ENCODE measurements around the gene PURB. TPM values are rescaled to one million over a fixed set of nuclear protein-coding genes. Genes with fewer than 3 reads are reported as not detected.

The PURB gene
- total and polyA plus RNA-seq, 2 donors = 13.3 to 54.9 TPM

DNA sequence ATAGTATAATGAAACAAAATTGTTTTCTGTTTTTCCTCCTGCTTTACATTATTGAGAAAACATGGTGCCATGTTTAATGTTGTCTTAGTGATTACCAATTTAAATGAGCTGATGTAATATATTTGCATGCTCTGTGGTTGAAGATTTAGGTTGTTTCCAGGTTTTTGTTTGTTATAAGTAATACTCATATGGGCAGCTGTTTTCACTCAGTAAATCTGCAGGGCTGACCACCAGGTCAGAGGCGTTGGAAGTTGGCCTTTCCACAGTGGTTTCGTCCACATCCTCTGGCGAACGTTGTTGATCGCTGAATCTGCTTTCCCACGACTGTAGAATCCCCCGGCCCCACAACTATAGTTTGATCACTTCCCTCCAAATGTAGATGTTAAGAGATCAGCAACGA lies 21.6 kb upstream of the PURB start:
- WGBS = 74% methylated on average over 8 of the region's 8 CpGs
- Histone ChIP-seq H3K36me3 (ENCODE audit: insufficient read depth) (no peaks in the 10 kb centered on the region), H3K4me1 (ENCODE audit: insufficient read depth) (no peaks in the 10 kb centered on the region), H3K27ac (ENCODE audit: low read depth) (no peak overlapping the region), H3K4me3 (ENCODE audit: low read depth, low read length) (no peak overlapping the region)
- no peak for DNase-seq (ENCODE audit: extremely low spot score)

DNA sequence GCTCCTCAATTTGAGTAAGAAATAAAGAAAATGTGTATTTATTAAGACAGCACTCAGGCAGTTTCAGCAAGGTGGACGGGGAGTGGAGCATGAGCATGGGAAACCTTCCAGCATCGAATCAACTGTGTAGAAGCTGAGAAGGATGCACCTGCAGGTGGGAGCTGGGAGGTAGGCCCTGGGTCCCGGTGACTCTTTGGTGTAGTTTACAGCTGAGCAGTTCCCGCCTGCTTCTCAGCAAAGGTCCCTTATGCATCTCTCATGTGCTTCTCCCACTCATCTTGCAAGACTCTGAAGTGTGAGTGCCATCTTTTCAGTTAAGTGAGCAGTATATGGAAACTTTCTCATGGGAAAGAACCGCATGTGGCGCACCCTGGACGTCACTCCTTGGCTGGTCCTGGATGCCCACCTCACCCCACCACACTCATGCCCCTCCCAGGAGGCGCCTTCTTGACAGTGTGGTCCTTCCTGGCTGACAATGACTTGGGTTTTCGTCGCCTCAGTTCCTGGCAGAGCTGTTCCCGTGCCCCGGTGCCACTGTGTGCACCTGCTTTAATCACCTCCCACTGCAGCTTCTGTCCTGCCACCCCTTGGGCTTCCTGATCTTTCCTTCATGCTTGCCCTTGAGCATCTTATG lies 19.8 kb upstream of the PURB start:
- 88% methylated on average over 12 of the region's 12 CpGs for WGBS
- no peak overlapping the region for H3K27ac ChIP-seq (ENCODE audit: low read depth)
- H3K4me3 ChIP-seq (ENCODE audit: low read depth, low read length) = no peak overlapping the region
- H3K36me3 ChIP-seq (ENCODE audit: insufficient read depth) = no peaks in the 10 kb centered on the region
- H3K4me1 ChIP-seq (ENCODE audit: insufficient read depth) = no peaks in the 10 kb centered on the region
- no peak for DNase-seq (ENCODE audit: extremely low spot score)

DNA sequence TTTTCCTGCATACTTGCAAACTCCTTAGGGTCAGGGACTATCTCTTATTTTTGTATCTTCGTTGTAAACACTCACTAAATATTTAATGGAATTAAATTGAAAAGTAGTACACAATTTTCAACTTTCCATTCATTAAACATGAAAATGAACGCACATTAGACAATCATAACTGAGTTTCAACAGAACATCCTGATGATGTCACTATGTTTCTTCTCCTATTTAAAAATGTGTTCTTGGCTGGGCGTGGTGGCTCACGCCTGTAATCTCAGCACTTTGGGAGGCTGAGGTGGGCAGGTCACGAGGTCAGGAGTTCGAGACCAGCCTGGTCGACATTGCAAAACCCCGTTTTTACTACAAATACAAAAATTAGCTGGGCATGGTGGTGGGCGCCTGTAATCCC lies 14.1 kb upstream of the PURB start:
- WGBS = 84% methylated on average over 9 of the region's 9 CpGs
- no peak overlapping the region for H3K27ac ChIP-seq (ENCODE audit: low read depth)
- no peaks in the 10 kb centered on the region for H3K36me3 ChIP-seq (ENCODE audit: insufficient read depth)
- H3K4me1 ChIP-seq (ENCODE audit: insufficient read depth) = no peaks in the 10 kb centered on the region
- no peak for DNase-seq (ENCODE audit: extremely low spot score)
- no peak overlapping the region for H3K4me3 ChIP-seq (ENCODE audit: low read depth, low read length)

DNA sequence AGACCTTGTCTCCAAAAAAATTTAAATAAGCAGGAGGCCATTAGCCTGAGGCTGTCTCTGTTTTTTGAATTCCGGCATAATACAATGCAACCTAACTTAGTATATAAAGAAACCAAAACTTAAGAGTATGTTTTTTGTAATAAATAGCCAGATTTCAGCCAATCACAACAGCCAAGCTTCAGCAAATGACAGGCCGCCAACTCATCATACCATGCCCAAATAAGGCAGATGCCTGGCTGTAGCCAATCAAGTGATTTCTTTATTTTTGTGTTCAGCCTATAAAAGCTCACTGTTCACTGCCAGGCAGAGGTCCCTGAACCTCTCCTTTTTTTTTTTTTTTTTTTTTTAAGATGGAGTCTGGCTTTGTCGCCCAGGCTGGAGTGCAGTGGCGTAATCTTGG lies 12.7 kb upstream of the PURB start:
- 97% methylated on average over 4 of the region's 4 CpGs for WGBS
- Histone ChIP-seq H3K4me1 (ENCODE audit: insufficient read depth) (no peaks in the 10 kb centered on the region), H3K36me3 (ENCODE audit: insufficient read depth) (no peaks in the 10 kb centered on the region), H3K4me3 (ENCODE audit: low read depth, low read length) (no peak overlapping the region), H3K27ac (ENCODE audit: low read depth) (no peak overlapping the region)
- DNase-seq (ENCODE audit: extremely low spot score) = no peak

DNA sequence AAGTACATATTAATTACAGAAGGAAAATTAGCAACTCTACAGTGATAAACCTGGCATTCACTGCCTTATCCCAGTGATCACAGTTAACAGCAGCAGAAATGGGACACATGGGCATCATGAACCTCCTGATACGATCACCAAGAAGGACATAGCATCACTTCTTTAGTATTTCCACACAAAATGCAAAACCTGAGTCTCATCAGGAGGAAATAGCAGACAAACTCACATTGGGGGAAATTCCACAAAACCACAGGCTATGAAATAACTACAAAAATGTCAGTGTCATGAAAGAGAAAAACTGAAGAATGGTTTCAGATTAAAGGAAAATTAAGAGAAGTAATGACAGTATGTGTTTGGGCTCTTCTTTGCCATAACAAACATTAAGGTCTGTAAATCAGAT lies 12.0 kb upstream of the PURB start:
- Histone ChIP-seq H3K4me1 (ENCODE audit: insufficient read depth) (no peaks in the 10 kb centered on the region), H3K4me3 (ENCODE audit: low read depth, low read length) (no peak overlapping the region), H3K27ac (ENCODE audit: low read depth) (no peak overlapping the region), H3K36me3 (ENCODE audit: insufficient read depth) (no peaks in the 10 kb centered on the region)
- DNase-seq (ENCODE audit: extremely low spot score) = no peak
- 84% methylated on average over 1 of the region's 1 CpG for WGBS

DNA sequence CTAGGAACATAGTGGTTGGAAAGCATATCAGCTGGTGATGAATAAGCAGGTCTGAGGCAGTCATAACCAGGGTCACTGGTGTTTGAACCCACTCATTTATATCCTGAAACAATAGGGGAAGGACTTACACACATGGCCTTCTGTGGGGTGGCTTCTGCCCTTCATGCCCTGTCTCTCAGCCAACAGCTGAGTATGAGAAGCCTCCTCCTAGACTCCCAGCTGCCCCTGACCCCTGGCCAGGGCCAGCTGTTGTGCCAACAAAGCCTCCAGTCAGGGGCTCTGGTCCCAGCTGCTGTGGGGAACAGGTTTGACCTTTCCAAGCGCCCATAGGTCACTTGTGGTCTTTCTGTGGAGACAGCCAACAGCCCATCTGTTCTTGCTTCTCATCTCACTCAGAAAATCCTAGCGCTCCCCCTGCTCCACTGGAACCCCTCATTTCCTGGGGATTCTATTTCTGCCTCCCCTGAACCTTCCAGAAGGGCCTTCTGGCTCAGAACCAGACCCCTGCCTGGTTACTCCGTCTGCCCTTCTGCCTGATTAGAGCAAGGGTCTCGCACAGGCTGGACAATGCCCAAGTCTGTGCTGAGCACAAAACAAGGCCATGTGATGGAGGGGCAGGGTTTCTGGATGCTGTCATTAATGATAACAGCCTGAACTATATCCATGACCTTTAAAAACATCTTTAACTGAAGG lies 9.7 kb upstream of the PURB start:
- Histone ChIP-seq H3K4me3 (ENCODE audit: low read depth, low read length) (no peak overlapping the region), H3K36me3 (ENCODE audit: insufficient read depth) (no peaks in the 10 kb centered on the region), H3K4me1 (ENCODE audit: insufficient read depth) (no peaks in the 10 kb centered on the region), H3K27ac (ENCODE audit: low read depth) (no peak overlapping the region)
- 77% methylated on average over 4 of the region's 4 CpGs for WGBS
- no peak for DNase-seq (ENCODE audit: extremely low spot score)

DNA sequence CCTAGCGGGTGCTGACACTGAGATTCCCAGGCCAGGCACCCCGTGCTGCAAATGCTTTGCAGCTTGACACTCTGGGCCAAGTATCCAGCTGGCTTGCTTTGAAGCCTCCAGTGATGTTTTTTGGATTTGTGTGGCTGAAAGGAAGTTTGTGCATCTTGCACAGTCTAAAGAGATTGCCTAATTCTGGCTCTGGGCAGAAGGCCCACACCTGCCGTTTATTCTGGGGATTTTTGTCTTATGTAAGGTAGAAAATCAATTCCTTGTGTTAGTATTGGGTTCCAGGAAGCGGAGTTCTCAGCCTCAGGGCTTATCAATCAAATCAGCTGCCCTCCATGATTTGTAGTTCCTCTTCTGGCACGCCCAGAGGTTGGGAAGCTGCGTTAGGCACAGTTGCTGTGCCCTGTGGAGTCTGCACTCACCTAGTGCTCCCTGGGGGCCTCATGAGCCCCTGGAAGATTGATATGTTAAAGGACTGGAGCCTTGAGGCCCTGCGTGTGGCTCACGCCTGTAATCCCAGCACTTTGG lies 8.4 kb upstream of the PURB start:
- no peak overlapping the region for H3K4me3 ChIP-seq (ENCODE audit: low read depth, low read length)
- WGBS = 62% methylated on average over 8 of the region's 8 CpGs
- H3K36me3 ChIP-seq (ENCODE audit: insufficient read depth) = no peaks in the 10 kb centered on the region
- no peaks in the 10 kb centered on the region for H3K4me1 ChIP-seq (ENCODE audit: insufficient read depth)
- DNase-seq (ENCODE audit: extremely low spot score) = no peak
- no peak overlapping the region for H3K27ac ChIP-seq (ENCODE audit: low read depth)

DNA sequence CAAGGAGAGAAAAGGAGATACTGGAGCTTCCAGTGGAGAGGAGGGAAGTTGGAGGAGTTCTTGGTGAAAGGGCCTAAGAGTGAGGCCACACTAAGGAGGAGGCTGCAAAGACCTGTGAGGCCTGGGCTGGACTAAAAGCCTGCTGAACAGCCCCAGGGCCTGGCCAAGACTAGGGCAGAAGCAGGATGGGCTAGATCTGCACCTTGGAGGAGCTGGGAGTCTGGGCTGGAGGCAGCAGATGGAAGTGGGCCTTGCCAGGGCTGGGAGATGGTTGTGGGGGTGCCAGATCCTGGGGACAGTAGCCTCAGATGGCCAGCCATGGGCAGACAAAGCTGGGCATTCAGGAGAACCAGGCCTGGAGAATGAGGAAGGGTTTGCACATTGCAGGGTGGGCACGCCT lies 6.5 kb upstream of the PURB start:
- H3K4me3 ChIP-seq (ENCODE audit: low read depth, low read length) = no peak overlapping the region
- no peaks in the 10 kb centered on the region for H3K36me3 ChIP-seq (ENCODE audit: insufficient read depth)
- H3K4me1 ChIP-seq (ENCODE audit: insufficient read depth) = no peaks in the 10 kb centered on the region
- no peak for DNase-seq (ENCODE audit: extremely low spot score)
- 88% methylated on average over 1 of the region's 1 CpG for WGBS
- H3K27ac ChIP-seq (ENCODE audit: low read depth) = no peak overlapping the region

DNA sequence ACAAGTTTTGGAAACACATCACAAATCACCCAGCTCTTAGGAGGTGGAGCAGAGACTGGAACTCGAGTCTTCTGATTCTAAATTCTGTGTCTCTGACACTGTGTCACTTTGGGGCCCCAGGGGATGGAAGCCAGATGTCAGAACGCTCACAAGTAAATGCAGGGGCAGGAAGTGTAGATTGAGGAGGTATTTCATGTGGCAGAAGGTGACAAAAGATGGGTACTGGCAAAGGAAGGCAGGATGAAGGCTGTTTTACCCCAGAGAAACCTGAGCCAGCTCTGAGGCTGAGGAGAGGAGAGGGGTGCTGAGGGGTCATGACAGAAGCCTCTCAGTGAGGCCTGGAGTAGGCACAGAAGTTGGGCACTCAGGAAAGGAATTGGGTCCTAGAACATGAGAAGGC lies 6.0 kb upstream of the PURB start:
- DNase-seq (ENCODE audit: extremely low spot score) = no peak
- no peaks in the 10 kb centered on the region for H3K36me3 ChIP-seq (ENCODE audit: insufficient read depth)
- H3K27ac ChIP-seq (ENCODE audit: low read depth) = no peak overlapping the region
- WGBS = 40% methylated on average over 2 of the region's 2 CpGs
- no peak overlapping the region for H3K4me3 ChIP-seq (ENCODE audit: low read depth, low read length)
- H3K4me1 ChIP-seq (ENCODE audit: insufficient read depth) = no peaks in the 10 kb centered on the region

DNA sequence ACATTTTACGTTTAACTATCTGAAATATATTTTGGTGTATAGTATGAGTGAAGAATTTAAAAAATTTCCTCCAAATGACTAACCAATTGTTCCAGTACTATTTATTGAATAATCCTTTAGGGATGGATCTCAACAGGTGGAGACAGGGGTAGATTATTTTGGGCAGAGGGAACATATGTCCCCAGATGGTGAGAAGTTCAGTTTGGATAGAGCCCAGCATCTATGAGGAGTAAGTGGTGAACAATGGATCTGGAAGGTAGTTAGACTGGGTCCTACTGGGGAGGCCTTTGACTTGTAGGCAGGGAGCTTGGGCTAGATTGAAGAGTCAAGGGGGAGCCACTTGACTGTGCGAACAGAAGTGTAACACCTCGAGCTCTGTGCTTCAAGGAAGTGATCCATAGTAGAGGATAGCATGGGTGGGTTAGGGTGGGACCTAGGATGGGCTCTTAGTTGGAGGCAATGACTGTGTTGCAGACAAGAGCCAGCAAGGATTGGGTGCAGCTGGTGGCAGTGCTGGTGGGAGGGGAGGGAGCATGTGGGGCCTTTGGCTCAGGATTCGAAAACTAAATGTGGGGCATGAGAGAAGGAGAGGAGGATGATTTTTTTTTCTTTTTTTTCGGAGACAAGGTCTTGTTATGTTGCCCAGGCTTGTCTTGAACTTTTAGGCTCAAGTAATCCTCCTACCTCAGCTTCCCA lies 3.9 kb upstream of the PURB start:
- H3K4me3 ChIP-seq (ENCODE audit: low read depth, low read length) = no peak overlapping the region
- H3K27ac ChIP-seq (ENCODE audit: low read depth) = no peak overlapping the region
- H3K4me1 ChIP-seq (ENCODE audit: insufficient read depth) = no peaks in the 10 kb centered on the region
- no peaks in the 10 kb centered on the region for H3K36me3 ChIP-seq (ENCODE audit: insufficient read depth)
- DNase-seq (ENCODE audit: extremely low spot score) = no peak
- 81% methylated on average over 5 of the region's 5 CpGs for WGBS

DNA sequence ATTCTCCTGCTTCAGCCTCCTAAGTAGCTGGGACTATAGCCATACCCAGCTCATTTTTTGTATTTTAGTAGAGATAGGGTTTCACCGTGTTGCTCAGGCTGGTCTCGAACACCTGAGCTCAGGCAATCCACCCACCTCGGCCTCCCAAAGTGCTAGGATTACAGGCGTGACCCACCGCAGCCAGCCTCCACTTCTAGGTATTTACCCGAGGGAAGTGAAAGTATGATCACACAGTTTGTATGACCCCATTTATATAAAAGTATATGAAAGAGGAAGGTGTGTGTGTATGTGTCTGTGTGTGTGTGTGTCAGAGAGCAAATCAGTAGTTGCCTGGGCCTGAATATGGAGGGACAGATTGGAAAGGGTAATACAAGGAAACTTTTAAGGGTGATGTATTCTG lies 2.0 kb upstream of the PURB start:
- H3K36me3 ChIP-seq (ENCODE audit: insufficient read depth) = no peaks in the 10 kb centered on the region
- H3K4me1 ChIP-seq (ENCODE audit: insufficient read depth) = no peaks in the 10 kb centered on the region
- H3K27ac ChIP-seq (ENCODE audit: low read depth) = no peak overlapping the region
- WGBS = 86% methylated on average over 6 of the region's 6 CpGs
- no peak overlapping the region for H3K4me3 ChIP-seq (ENCODE audit: low read depth, low read length)
- DNase-seq (ENCODE audit: extremely low spot score) = no peak

DNA sequence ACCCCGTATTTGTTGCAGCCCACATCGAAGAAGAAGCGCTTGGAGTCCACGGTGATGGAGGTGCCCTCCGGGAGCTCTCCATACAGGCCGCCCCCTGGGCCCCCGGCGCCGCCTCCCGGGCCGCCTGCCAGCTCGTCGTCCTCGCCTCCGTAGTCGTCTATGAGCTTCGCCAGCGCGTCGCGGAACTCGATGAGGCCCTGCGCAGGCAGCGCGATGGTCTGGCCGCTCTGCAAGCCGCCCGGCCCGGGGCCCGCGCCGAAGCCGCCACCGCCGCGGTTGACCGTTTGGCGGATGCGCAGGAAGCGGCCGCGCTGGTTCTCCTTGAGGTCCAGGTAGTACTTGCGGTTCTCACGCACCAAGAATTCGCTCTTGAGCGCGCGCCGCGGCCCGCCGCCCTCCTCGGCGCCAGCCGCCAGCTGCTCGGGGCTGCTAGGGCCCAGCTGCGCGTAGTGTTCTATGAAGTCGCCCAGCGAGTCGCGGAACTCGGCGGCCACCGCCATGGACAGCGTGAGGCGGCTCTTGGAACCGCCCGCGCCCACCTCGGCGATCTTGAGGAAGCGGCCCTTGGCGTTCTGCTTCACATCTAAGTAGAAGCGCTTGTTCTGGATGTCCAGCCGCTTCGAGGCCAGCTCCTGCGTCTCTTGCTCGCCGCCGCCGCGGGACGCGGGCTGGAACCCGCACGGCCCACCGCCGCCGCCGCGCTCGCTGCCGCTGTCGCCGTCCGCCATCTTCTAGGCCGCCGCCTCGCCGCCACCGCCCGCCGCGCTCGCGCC lies 523 bp downstream of the PURB start:
- DNase-seq (ENCODE audit: extremely low spot score) = no peak
- H3K4me3 ChIP-seq (ENCODE audit: low read depth, low read length) = peak overlapping the region; percentile 96
- no peaks in the 10 kb centered on the region for H3K36me3 ChIP-seq (ENCODE audit: insufficient read depth)
- H3K4me1 ChIP-seq (ENCODE audit: insufficient read depth) = no peaks in the 10 kb centered on the region
- H3K27ac ChIP-seq (ENCODE audit: low read depth) = peak overlapping the region; percentile 95
- under 1% methylated on average over 107 of the region's 107 CpGs for WGBS

DNA sequence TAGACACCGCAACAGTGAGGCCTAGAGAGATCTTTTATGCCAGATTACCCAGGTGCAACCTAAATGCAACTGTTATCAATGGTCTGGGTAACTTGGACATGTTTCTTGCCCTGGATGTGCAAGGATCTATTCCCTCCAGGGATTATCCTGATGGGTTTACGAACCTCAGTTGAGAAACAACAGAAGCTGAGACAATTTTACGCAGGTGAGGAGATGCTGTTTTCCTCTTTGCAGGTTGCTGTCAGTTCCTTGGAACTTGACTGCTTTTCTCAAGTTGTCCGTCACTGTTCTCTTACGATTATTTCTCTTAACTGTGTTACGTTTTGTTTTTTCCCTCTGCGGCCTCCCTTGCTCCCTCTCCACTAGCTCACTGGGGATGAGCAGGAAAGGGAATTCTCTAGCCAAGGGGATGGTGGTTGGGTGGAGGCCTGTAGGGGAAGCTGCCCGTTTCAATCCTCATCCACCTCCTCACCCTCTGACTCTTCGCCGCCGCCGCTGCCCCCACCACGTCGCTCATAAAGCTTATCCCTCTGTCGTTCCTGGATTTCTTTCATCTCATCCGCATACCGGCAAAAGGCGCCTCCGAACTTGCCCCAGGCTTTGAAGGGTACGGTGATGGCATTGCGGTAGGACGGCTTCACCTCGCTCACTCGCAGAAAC lies 1.2 kb downstream of the PURB start:
- WGBS = 11% methylated on average over 24 of the region's 24 CpGs
- peak overlapping the region; percentile 95 for H3K27ac ChIP-seq (ENCODE audit: low read depth)
- no peaks in the 10 kb centered on the region for H3K4me1 ChIP-seq (ENCODE audit: insufficient read depth)
- no peak for DNase-seq (ENCODE audit: extremely low spot score)
- peak overlapping the region; percentile 96 for H3K4me3 ChIP-seq (ENCODE audit: low read depth, low read length)
- no peaks in the 10 kb centered on the region for H3K36me3 ChIP-seq (ENCODE audit: insufficient read depth)

Data from urinary bladder (tissue), 4 donors.